ENCODE measurements around the gene BMP10.
"Not testable (repeated sequence)": the region's sequence is repeated elsewhere in the genome, so short reads cannot be mapped to it uniquely, and the experiment has no call there.

BMP10 gene

GRCh38 chr2:68895981-68896380 lies 24.8 kb upstream of the BMP10 start:
- not testable (repeated sequence) for DNase-seq (ENCODE audit: low read depth)

- no peak for DNase-seq (ENCODE audit: low read depth)
Measured at GRCh38 chr2:68889500-68889899, 18.3 kb upstream of the BMP10 start.

GRCh38 chr2:68889021-68889420 lies 17.8 kb upstream of the BMP10 start:
- DNase-seq (ENCODE audit: low read depth): no peak

- no peak for DNase-seq (ENCODE audit: low read depth)
Measured at GRCh38 chr2:68888038-68888704, 17.0 kb upstream of the BMP10 start.

GRCh38 chr2:68885811-68886075 lies 14.5 kb upstream of the BMP10 start:
- no peak for DNase-seq (ENCODE audit: low read depth)

- DNase-seq (ENCODE audit: low read depth): no peak
Measured at GRCh38 chr2:68885074-68885810, 14.0 kb upstream of the BMP10 start.

GRCh38 chr2:68880213-68880612 lies 9.0 kb upstream of the BMP10 start:
- DNase-seq (ENCODE audit: low read depth): no peak

GRCh38 chr2:68879296-68879695 lies 8.1 kb upstream of the BMP10 start:
- no peak for DNase-seq (ENCODE audit: low read depth)

GRCh38 chr2:68878753-68879152 lies 7.6 kb upstream of the BMP10 start:
- DNase-seq (ENCODE audit: low read depth): no peak

- no peak for DNase-seq (ENCODE audit: low read depth)
Measured at GRCh38 chr2:68878071-68878711, 7.0 kb upstream of the BMP10 start.

GRCh38 chr2:68877079-68877772 lies 6.0 kb upstream of the BMP10 start:
- DNase-seq (ENCODE audit: low read depth): no peak

GRCh38 chr2:68870215-68870614 lies 982 bp downstream of the BMP10 start:
- no peak for DNase-seq (ENCODE audit: low read depth)

GRCh38 chr2:68865108-68865507 lies 6.1 kb downstream of the BMP10 start:
- DNase-seq (ENCODE audit: low read depth): no peak

- no peak for DNase-seq (ENCODE audit: low read depth)
Measured at GRCh38 chr2:68863996-68864395, 7.2 kb downstream of the BMP10 start.

- DNase-seq (ENCODE audit: low read depth): no peak
Measured at GRCh38 chr2:68862889-68863288, 8.3 kb downstream of the BMP10 start.

- DNase-seq (ENCODE audit: low read depth): no peak
Measured at GRCh38 chr2:68861330-68861729, 9.9 kb downstream of the BMP10 start.

GRCh38 chr2:68860111-68860510 lies 11.1 kb downstream of the BMP10 start:
- DNase-seq (ENCODE audit: low read depth): no peak

GRCh38 chr2:68857855-68858456 lies 13.2 kb downstream of the BMP10 start:
- no peak for DNase-seq (ENCODE audit: low read depth)

GRCh38 chr2:68857202-68857845 lies 13.9 kb downstream of the BMP10 start:
- no peak for DNase-seq (ENCODE audit: low read depth)

- no peak for DNase-seq (ENCODE audit: low read depth)
Measured at GRCh38 chr2:68855550-68855949, 15.6 kb downstream of the BMP10 start.

- DNase-seq (ENCODE audit: low read depth): no peak
Measured at GRCh38 chr2:68854476-68854875, 16.7 kb downstream of the BMP10 start.

GRCh38 chr2:68853915-68854314 lies 17.3 kb downstream of the BMP10 start:
- no peak for DNase-seq (ENCODE audit: low read depth)
